Measurements from ENCODE around the gene INTS2.
"Not testable (repeated sequence)": the region's sequence is repeated elsewhere in the genome, so short reads cannot be mapped to it uniquely, and the experiment has no call there.

INTS2 gene

GRCh38 chr17:61846088-61846487, 81.7 kb downstream of the INTS2 start:
- no peak for DNase-seq

- DNase-seq, result no peak
Observed at GRCh38 chr17:61843435-61843834, 84.3 kb downstream of the INTS2 start.

DNA sequence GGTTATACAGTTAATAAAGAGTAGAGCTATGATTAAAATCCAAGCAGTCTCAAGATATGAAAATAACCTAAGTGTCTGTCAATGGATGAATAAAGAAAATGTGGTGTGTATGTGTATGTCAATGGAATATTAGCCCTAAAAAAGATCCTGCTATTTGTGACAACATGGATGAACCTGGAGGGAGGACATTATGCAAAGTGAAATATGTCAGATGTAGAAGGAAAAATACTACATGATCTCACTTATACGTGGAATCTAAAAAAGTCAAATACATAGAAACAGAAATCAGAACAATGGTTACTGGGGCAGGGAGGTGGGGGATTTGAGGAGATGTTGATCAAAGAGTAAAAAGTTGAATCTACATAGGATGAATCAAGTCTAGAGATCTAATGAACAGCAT, 84.9 kb downstream of the INTS2 start:
- no peak for DNase-seq

GRCh38 chr17:61839300-61839786, 88.4 kb downstream of the INTS2 start:
- DNase-seq, result no peak

DNA sequence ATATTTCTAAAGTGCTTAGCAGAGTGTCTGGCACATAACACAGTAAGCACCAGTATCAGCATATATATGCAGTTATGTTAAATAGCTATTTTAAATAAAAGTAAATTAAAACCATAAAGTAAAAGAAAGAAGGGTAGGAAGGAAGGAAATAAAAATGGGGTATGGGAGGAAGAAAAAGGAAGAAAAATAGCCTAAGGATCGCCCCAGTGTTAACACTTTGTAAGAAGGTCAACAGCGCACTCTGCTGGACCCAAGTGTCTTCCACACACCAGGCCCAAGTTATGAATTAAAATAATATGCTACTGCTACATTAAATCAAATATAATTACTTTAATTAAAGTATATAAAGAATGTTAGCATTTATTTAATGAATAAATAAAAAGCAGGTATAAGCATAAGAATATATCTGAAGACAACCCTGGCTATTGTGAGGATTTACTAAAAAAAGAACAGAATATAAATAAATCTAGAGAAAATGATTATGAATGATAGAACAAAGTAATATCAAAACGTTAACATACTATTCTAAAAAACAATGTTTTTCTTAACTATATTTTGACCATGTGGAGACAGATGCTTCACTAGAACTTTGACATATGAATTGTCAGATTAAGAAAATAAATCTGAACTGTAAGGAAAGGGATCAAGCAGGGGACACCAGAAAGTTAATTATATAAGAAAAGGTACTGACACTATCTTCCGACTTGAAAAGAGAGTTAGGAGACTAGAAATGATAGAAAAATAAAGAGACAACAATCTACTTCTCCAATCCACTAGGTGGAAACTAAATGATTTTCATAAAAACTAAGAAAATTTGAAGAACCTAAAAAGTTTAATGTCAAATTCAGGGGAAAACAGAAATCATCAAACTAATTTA, 90.4 kb downstream of the INTS2 start:
- peak; percentile 54 for DNase-seq

DNA sequence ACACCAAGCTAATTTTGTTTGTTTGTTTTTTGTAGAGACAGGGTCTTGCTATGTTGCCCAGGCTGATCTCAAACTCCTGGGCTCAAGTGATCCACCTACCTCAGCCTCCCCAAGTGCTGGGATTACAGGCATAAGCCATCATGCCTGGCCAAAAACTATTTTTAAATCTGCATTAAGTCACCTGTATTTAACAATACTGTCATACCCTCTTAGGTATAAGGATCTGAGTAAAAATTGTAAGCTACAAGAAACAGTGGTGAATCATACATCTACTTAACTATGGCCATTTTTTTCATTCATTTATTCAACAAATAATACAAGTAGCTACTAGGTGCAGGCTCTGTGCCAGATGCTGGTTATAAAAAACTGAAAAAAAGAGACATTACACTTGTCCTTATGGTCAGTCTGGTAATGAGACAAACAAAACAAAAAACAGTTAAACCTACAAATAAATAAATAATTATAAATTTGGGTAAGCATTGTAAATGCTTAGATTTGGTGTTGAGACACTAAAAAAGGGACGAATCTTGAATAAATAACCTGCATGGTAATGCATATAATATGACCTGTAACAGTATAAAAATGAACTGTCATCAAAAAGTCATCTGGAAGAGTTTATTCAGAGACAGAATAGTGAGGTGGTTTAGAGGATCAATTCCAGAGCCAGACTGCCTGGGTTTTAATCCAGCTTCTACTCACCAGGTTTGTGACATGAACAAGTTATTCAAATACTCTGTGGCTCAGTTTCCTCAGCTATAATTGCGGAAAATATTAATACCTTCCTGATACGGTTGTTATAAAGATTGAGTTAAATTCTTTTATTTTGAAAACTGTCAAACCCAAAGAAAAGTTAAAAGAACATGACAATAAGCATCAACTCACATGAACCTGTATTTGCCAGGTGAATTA, 91.3 kb downstream of the INTS2 start:
- DNase-seq, result no peak

DNA sequence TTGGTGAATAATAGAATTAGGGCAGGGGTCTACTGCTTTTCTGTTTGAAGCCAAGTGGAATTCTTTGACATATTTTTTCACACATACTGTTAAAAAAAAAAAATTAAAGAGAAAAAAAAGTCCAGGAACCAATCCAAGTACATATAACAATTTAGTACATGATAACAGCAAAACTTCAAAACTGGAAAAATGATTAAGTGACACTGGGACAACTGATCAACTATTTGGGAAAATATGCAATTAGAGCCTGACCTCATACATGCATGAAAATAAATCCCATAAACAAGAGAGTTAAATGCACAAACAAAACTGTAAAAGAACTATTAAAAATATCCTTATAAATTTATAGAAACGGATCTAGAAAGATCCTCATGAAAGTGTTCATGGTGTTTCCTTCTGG, 92.2 kb downstream of the INTS2 start:
- DNase-seq, result no peak

DNA sequence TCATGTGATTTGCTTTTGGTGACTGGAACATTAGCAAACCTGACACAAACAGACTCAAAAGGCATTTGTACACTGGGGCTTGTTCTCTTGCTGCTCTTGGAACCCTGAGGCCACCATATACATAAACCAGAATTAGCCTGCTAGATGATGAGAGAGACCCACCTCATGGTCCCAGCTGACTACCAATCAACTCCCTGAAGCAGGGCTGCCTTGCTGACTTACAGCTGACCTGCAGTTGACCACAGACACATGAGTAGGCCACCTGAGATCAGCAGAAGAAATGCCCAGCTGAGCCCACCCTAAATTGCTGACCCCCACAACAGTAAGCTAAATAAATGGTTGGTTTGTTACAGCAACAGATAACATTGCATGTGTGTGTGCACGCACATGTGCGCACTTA, 93.2 kb downstream of the INTS2 start:
- DNase-seq, result no peak

GRCh38 chr17:61833536-61834193, 94.1 kb downstream of the INTS2 start:
- DNase-seq, result no peak

- no peak for DNase-seq
Observed at GRCh38 chr17:61832463-61832862, 95.3 kb downstream of the INTS2 start.

- no peak for DNase-seq
Observed at GRCh38 chr17:61831099-61831498, 96.7 kb downstream of the INTS2 start.

- DNase-seq, result no peak
Observed at GRCh38 chr17:61828694-61829093, 99.1 kb downstream of the INTS2 start.

DNA sequence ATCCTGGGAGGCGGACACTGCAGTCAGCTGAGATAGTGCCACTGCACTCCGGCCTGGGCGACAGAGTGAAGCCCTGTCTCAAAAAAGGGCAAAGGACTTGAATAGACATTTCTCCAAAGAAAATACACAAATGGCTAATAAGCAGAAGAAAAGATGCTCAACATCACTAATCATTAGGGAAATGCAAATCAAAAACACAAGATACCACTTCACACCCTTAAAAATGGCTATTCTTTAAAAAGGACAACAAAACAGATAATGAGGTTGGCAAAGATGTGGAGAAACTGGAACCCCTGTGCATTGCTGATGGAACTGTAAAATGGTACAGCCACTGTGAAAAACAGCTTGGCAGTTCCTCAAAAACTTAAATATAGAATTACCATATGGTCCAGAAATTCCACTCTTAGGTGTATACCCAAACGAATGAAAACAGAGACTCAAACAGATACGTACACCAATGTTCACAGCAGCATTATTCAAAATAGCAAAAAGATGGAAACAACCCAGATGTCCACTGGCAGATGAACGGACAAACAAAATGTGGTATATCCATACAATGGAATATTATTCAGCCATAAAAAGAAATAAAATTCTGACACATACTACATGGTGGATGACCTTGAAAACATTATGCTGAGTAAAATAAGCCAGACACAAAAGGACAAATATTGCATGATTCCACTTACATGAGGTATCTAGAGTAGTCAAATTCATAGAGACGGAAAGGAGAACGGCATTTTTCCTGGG, 100.0 kb downstream of the INTS2 start:
- no peak for DNase-seq

- not testable (repeated sequence) for DNase-seq
Observed at GRCh38 chr17:61826866-61827265, 100.9 kb downstream of the INTS2 start.

- DNase-seq, result not testable (repeated sequence)
Observed at GRCh38 chr17:61826198-61826597, 101.6 kb downstream of the INTS2 start.

- no peak for DNase-seq
Observed at GRCh38 chr17:61825448-61826137, 102.2 kb downstream of the INTS2 start.

DNA sequence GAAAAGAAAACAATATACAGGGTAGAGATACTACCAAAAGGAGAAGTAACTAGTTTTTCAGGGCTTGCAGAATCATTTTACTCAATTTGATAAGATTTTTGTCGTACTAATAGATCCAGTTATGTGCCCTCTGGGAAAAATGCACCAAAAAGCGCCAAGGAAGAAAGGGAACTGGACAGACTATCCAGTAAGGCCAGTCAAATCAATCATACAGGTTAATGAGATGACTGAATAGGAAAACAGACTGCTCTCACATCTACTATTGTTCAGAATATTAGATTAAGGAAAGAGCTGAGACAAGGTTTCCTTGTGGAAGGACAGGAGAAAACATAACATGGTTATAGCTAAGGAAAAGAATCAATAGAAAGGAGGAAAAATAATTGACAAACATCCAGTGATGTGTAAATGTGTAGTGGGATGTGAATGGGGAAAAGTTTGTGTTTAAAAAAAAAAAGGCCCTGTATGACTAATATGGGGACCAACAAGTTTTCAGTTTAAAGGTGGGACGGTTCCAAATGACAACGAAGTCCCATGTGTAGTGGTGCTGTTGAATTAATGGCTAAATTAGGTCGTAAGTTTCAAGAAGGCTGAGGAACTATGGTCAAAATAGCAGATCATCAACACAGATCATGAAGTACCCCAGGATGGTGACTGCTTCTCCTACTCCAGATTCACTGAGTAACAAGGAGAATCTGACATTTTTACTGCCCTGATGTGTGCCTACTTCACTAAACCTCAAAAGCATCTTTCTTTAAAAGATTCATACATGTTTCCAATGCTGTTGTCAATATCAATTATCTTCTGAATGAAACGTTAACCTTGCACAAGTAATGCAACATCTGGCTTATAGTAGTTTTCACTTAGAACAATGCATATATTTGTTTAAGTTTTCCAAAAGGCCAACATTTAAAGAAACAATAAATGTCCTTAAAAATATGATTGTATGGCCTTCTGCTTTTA, 105.2 kb downstream of the INTS2 start:
- DNase-seq, result no peak

- no peak for DNase-seq
Observed at GRCh38 chr17:61821655-61822054, 106.1 kb downstream of the INTS2 start.

- not testable (repeated sequence) for DNase-seq
Observed at GRCh38 chr17:61819265-61819664, 108.5 kb downstream of the INTS2 start.

DNA sequence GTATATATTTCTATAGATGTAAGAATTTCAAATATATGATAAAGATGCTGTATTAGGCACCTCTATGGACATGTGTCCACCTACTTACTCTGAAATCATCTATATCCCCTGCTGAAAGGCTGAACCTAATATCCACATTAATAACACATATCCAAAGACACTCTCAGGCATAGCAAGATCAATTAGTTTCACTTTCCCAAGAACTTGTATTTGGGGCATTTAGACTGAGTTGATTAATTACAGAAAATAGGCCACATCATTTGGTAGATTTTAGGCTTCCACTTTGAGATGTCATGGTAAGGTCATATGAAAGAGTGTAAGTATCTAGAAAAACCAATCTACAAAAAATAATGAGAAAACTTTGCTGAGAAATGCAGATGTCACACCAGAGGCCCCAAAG, 109.6 kb downstream of the INTS2 start:
- no peak for DNase-seq

GRCh38 chr17:61817452-61817851, 110.3 kb downstream of the INTS2 start:
- DNase-seq, result no peak
